IMR-90 (cell line): ENCODE results near the gene TMEM54. TPM values are rescaled to one million over a fixed set of nuclear protein-coding genes. Genes with fewer than 3 reads are reported as not detected.

ENCODE experiments used
- ATAC-seq: fragments of 200-7000 bp; cut with Tn5 transposase; 2 replicates; pipeline ENCODE4 v1.9.1; 2020; ENCODE audit warnings: low read depth, mild to moderate bottlenecking, moderate library complexity
- BruUV-seq: library from RNA; stranded (reverse); fragments of 400-500 nt; replicated peaks from 2 replicates; lab custom pipeline; 2021; lab: Mats Ljungman, UMichigan
- CTCF ChIA-PET: fragments of 300-600 bp; formaldehyde crosslinking; extraction: SDS; loops from one replicate; lab custom pipeline; 2021; ENCODE audit warnings: antibody characterized with exemption; lab: Yijun Ruan, JAX
- POLR2A ChIA-PET: fragments of 300-600 bp; sonication (Branson Sonifier 250); formaldehyde crosslinking; loops from one replicate; lab custom pipeline; 2022; ENCODE audit warnings: antibody characterized with exemption; ENCODE audit not compliant: unreplicated experiment; lab: Charles Lee
- DNase-seq: peaks from one replicate; pipeline ENCODE4 v3.0.0; 2013
- H2AFZ ChIP-seq: replicated peaks from 2 replicates; pipeline ENCODE3; 2013; ENCODE audit warnings: low read length, mild to moderate bottlenecking; ENCODE audit not compliant: poor library complexity
- H2AK5ac ChIP-seq: 2 replicates; pipeline ENCODE4 v1.6.1; 2013; ENCODE audit warnings: low read depth, low read length, inconsistent platforms
- H2AK9ac ChIP-seq: replicated peaks from 2 replicates; pipeline ENCODE3; 2013; ENCODE audit warnings: mild to moderate bottlenecking, low read depth, low read length, moderate library complexity; ENCODE audit not compliant: poor library complexity
- H2BK120ac ChIP-seq: 2 replicates; pipeline ENCODE4 v1.6.1; 2013; ENCODE audit warnings: low read depth, low read length, inconsistent platforms
- H2BK15ac ChIP-seq: 3 replicates; pipeline ENCODE4 v1.6.1; 2013; ENCODE audit warnings: low read depth, low read length, inconsistent platforms
- H2BK20ac ChIP-seq: 2 replicates; pipeline ENCODE4 v1.6.1; 2013; ENCODE audit warnings: low read depth, mild to moderate bottlenecking, inconsistent platforms, low read length, moderate library complexity
- H2BK5ac ChIP-seq: 2 replicates; pipeline ENCODE4 v1.6.1; 2013; ENCODE audit warnings: mild to moderate bottlenecking, low read depth, low read length, inconsistent platforms; ENCODE audit not compliant: poor library complexity, severe bottlenecking
- H3K14ac ChIP-seq: replicated peaks from 2 replicates; pipeline ENCODE4 v1.6.1; 2013; ENCODE audit warnings: low read depth, low read length, inconsistent platforms
- H3K18ac ChIP-seq: 2 replicates; pipeline ENCODE4 v1.6.1; 2013; ENCODE audit warnings: low read depth, low read length, control low read depth
- H3K23ac ChIP-seq: 2 replicates; pipeline ENCODE4 v1.6.1; 2013; ENCODE audit warnings: low read depth, low read length, inconsistent platforms
- H3K27ac ChIP-seq: 2 replicates; pipeline ENCODE4 v1.5.1; 2013; ENCODE audit warnings: mild to moderate bottlenecking, control low read depth, low read length; ENCODE audit not compliant: insufficient read depth
- H3K27me3 ChIP-seq: 2 replicates; pipeline ENCODE4 v1.6.1; 2013; ENCODE audit warnings: low read length; ENCODE audit not compliant: control insufficient read depth, insufficient read depth
- H3K36me3 ChIP-seq: 2 replicates; pipeline ENCODE4 v1.6.1; 2013; ENCODE audit warnings: low read length, mixed read lengths; ENCODE audit not compliant: control insufficient read depth, insufficient read depth
- H3K4ac ChIP-seq: 2 replicates; pipeline ENCODE4 v1.6.1; 2013; ENCODE audit warnings: low read depth, low read length, inconsistent platforms
- H3K4me1 ChIP-seq: 2 replicates; pipeline ENCODE4 v1.6.1; 2013; ENCODE audit warnings: low read length, mixed read lengths; ENCODE audit not compliant: control insufficient read depth, insufficient read depth
- H3K4me2 ChIP-seq: 2 replicates; pipeline ENCODE4 v1.6.1; 2013; ENCODE audit warnings: low read depth, mild to moderate bottlenecking, control low read depth, low read length, moderate library complexity
- H3K4me3 ChIP-seq: 2 replicates; pipeline ENCODE4 v1.5.1; 2013; ENCODE audit warnings: low read depth, mild to moderate bottlenecking, control low read depth, low read length, moderate library complexity; ENCODE audit not compliant: insufficient read depth
- H3K56ac ChIP-seq: 2 replicates; pipeline ENCODE4 v1.6.1; 2013; ENCODE audit warnings: low read length, inconsistent platforms; ENCODE audit not compliant: insufficient read depth; ENCODE audit errors: extremely low read depth
- H3K79me1 ChIP-seq, 2 experiments: 2 replicates each; pipeline ENCODE4 v1.6.1; 2013; ENCODE audit warnings: low read length in 2 of 2, inconsistent platforms in 1 of 2, low read depth in 1 of 2
- H3K9ac ChIP-seq: 2 replicates; pipeline ENCODE4 v1.6.1; 2013; ENCODE audit warnings: low read depth, low read length, control low read depth
- H3K9me1 ChIP-seq: 2 replicates; pipeline ENCODE4 v1.6.1; 2013; ENCODE audit warnings: low read length, inconsistent platforms; ENCODE audit not compliant: insufficient read depth
- H3K9me3 ChIP-seq: 2 replicates; pipeline ENCODE4 v1.6.1; 2013; ENCODE audit warnings: low read length; ENCODE audit not compliant: control insufficient read depth, insufficient read depth
- H4K20me1 ChIP-seq: 2 replicates; pipeline ENCODE4 v1.6.1; 2013; ENCODE audit warnings: low read length, inconsistent platforms; ENCODE audit not compliant: insufficient read depth
- H4K5ac ChIP-seq: 2 replicates; pipeline ENCODE4 v1.6.1; 2013; ENCODE audit warnings: mild to moderate bottlenecking, low read depth, low read length, control low read depth
- H4K8ac ChIP-seq, 2 experiments: 2 replicates each; pipeline ENCODE4 v1.6.1; 2013; ENCODE audit warnings: low read depth in 2 of 2, low read length in 2 of 2, control low read depth in 1 of 2, inconsistent platforms in 1 of 2
- H4K91ac ChIP-seq: 2 replicates; pipeline ENCODE4 v1.6.1; 2013; ENCODE audit warnings: low read depth, low read length, inconsistent platforms; ENCODE audit not compliant: insufficient read depth
- BHLHE40 ChIP-seq: fragments of 150-350 bp; IDR thresholded peaks from 2 replicates; pipeline ENCODE4 v1.6.1; 2016; ENCODE audit warnings: mild to moderate bottlenecking, low read depth, low read length
- CEBPB ChIP-seq: IDR thresholded peaks from 2 replicates; pipeline ENCODE4 v1.6.1; 2012; ENCODE audit warnings: low read depth, low read length, improper control_type of control experiment
- CHD1 ChIP-seq: IDR thresholded peaks from 2 replicates; pipeline ENCODE4 v1.6.1; 2012; ENCODE audit warnings: low read depth, low read length, improper control_type of control experiment
- ELK1 ChIP-seq: fragments of 150-350 bp; IDR thresholded peaks from 2 replicates; pipeline ENCODE4 v1.6.1; 2016; ENCODE audit warnings: low read depth, mild to moderate bottlenecking, low read length, moderate library complexity, borderline replicate concordance
- FOS ChIP-seq: fragments of 150-350 bp; IDR thresholded peaks from 2 replicates; pipeline ENCODE4 v1.6.1; 2016; ENCODE audit warnings: low read depth, low read length
- MAFK ChIP-seq: IDR thresholded peaks from 2 replicates; pipeline ENCODE4 v1.6.1; 2012; ENCODE audit warnings: low read depth, low read length, improper control_type of control experiment
- MAZ ChIP-seq: IDR thresholded peaks from 2 replicates; pipeline ENCODE4 v1.6.1; 2012; ENCODE audit warnings: low read depth, mild to moderate bottlenecking, low read length, improper control_type of control experiment, moderate library complexity, borderline replicate concordance
- MXI1 ChIP-seq: IDR thresholded peaks from 2 replicates; pipeline ENCODE4 v1.6.1; 2012; ENCODE audit warnings: low read depth, mild to moderate bottlenecking, low read length, moderate library complexity, borderline replicate concordance
- NFE2L2 ChIP-seq: fragments of 150-350 bp; IDR thresholded peaks from 2 replicates; pipeline ENCODE4 v1.6.1; 2016; ENCODE audit warnings: low read depth, mild to moderate bottlenecking, low read length
- POLR2A ChIP-seq: IDR thresholded peaks from 2 replicates; pipeline ENCODE4 v1.6.1; 2012; ENCODE audit warnings: mild to moderate bottlenecking, low read depth, low read length
- RAD21 ChIP-seq: IDR thresholded peaks from 2 replicates; pipeline ENCODE4 v1.6.1; 2012; ENCODE audit warnings: low read length, improper control_type of control experiment
- RCOR1 ChIP-seq: IDR thresholded peaks from 2 replicates; pipeline ENCODE4 v1.6.1; 2012; ENCODE audit warnings: mild to moderate bottlenecking, low read length, improper control_type of control experiment; ENCODE audit not compliant: insufficient replicate concordance
- RFX5 ChIP-seq: IDR thresholded peaks from 2 replicates; pipeline ENCODE4 v1.8.0; 2012; ENCODE audit warnings: low read depth, mild to moderate bottlenecking, low read length, moderate library complexity
- SMC3 ChIP-seq: fragments of 150-350 bp; IDR thresholded peaks from 2 replicates; pipeline ENCODE4 v1.6.1; 2016; ENCODE audit warnings: low read depth, mild to moderate bottlenecking, antibody characterized with exemption, low read length, moderate library complexity
- USF2 ChIP-seq: fragments of 150-350 bp; IDR thresholded peaks from 2 replicates; pipeline ENCODE4 v1.6.1; 2017; ENCODE audit warnings: mild to moderate bottlenecking, antibody characterized with exemption, low read length, low read depth
- WGBS, 2 experiments: methylation state at CpG; one replicate each; pipeline versions ENCODE4 v1.1.5 to v1.1.7; 2013; ENCODE audit warnings: missing lambda C conversion rate in 2 of 2; ENCODE audit not compliant: insufficient read length in 1 of 2; ENCODE audit errors: extremely low coverage in 2 of 2; 5-methylcytosine and 5-hydroxymethylcytosine counted together
- dilution Hi-C: fragments of 300-500 bp; cut with HindIII; formaldehyde crosslinking; loops from one replicate; pipeline ENCODE4 v1.14.3; 2018; ENCODE audit warnings: low sequenced_read_pairs; ENCODE audit not compliant: unreplicated experiment
- in situ Hi-C: fragments of 300-500 bp; cut with MboI; formaldehyde crosslinking; loops from 3 replicates; pipeline ENCODE4 v1.14.3; 2019; ENCODE audit warnings: low sequenced_read_pairs, inconsistent platforms, mixed read lengths
- intact Hi-C: fragments of 100-400 bp; cut with micrococcal nuclease; formaldehyde crosslinking; loops from 2 replicates; pipeline ENCODE4 v1.10.0; 2022
- polyA plus RNA-seq, 3 experiments: library from polyadenylated mRNA; depleted of rRNA; stranded (reverse); fragments of >200 nt; gene quantifications; 2 replicates each; pipeline ENCODE4 v1.2.3, GENCODE V29; 2012; ENCODE audit warnings: low replicate concordance in 1 of 3
- total RNA-seq: library from RNA; depleted of rRNA; stranded (reverse); fragments of >200 nt; gene quantifications from 2 replicates; pipeline ENCODE4 v1.2.3, GENCODE V29; 2012
- TF ChIP-seq, protein P1 (sequence below): conservative IDR thresholded peaks from 2 replicates; pipeline ENCODE4 v1.5.1; 2012; ENCODE audit warnings: mild to moderate bottlenecking, low read depth, low read length, improper control_type of control experiment

TMEM54 gene
- total and polyA plus RNA-seq, 2 of the 4 experiments (the other 2 are of a cell fraction), result 25.5 to 75.2 TPM

DNA sequence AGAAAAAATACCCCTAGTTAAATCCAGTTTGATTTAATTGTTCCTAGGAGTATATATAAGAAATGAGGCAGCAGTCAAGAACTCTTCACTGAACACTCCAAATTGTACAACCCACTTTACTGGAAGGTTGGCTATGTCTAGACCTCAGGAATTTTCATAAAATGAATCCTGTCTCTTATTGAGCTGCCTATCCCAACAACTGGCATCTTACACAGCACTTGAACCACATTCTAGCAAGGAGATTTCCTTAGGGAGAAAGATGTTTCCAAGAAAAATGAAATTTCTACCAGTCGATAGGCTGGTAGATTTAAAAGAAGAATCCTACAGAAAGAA is 47.2 kb upstream of the TMEM54 start:
- peaks cover 5% of the 10 kb centered on the region for H3K4me1 ChIP-seq
- no peaks in the 10 kb centered on the region for H3K27me3 ChIP-seq
- no peak for TF ChIP-seq NFE2L2
- TF ChIP-seq, protein P1, sequence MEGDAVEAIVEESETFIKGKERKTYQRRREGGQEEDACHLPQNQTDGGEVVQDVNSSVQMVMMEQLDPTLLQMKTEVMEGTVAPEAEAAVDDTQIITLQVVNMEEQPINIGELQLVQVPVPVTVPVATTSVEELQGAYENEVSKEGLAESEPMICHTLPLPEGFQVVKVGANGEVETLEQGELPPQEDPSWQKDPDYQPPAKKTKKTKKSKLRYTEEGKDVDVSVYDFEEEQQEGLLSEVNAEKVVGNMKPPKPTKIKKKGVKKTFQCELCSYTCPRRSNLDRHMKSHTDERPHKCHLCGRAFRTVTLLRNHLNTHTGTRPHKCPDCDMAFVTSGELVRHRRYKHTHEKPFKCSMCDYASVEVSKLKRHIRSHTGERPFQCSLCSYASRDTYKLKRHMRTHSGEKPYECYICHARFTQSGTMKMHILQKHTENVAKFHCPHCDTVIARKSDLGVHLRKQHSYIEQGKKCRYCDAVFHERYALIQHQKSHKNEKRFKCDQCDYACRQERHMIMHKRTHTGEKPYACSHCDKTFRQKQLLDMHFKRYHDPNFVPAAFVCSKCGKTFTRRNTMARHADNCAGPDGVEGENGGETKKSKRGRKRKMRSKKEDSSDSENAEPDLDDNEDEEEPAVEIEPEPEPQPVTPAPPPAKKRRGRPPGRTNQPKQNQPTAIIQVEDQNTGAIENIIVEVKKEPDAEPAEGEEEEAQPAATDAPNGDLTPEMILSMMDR, result no peak
- TF ChIP-seq ELK1, result no peak
- TF ChIP-seq MAFK, result no peak
- TF ChIP-seq SMC3, result no peak
- no peak for TF ChIP-seq POLR2A
- no peak for TF ChIP-seq RAD21
- no peak for TF ChIP-seq CHD1
- TF ChIP-seq RCOR1, result no peak
- no peak for TF ChIP-seq FOS
- TF ChIP-seq RFX5, result no peak
- no peak for TF ChIP-seq USF2
- TF ChIP-seq CEBPB, result no peak
- TF ChIP-seq MAZ, result no peak
- no peak for TF ChIP-seq BHLHE40
- TF ChIP-seq MXI1, result no peak
- intact Hi-C loops, result no loop called here
- dilution Hi-C loops, result no loop called here
- no peak overlapping the region for H2AK9ac ChIP-seq
- H4K91ac ChIP-seq, result no peak overlapping the region
- no peak overlapping the region for H4K5ac ChIP-seq
- H3K14ac ChIP-seq, result no peak overlapping the region
- no peak overlapping the region for H3K27ac ChIP-seq
- BruUV-seq, result no TSS peak
- 0 out of 2 replicates have a peak, but pooled peaks cover 3% of the 10 kb centered on the region for H3K9me1 ChIP-seq
- no peak overlapping the region for H3K56ac ChIP-seq
- no peak overlapping the region for H2BK15ac ChIP-seq
- ChIA-PET CTCF (interaction anchor here (0.8 to 1.2 kb wide), 2 partner anchors 9 to 138 kb away, joined by 3 to 5 read pairs; no protein-coding TSS in a partner anchor), POLR2A (no interaction called here)
- H3K9me3 ChIP-seq, result no peaks in the 10 kb centered on the region
- no peak overlapping the region for H3K4me2 ChIP-seq
- H2AFZ ChIP-seq, result no peak overlapping the region
- H2BK5ac ChIP-seq, result no peak overlapping the region
- no peak overlapping the region for H3K18ac ChIP-seq
- peaks cover 12% of the 10 kb centered on the region; the same call in 1 of the 2 replicates for H4K20me1 ChIP-seq
- H2BK20ac ChIP-seq, result no peak overlapping the region
- no peak overlapping the region for H3K9ac ChIP-seq
- H2BK120ac ChIP-seq, result no peak overlapping the region
- H3K23ac ChIP-seq, result no peak overlapping the region
- DNase-seq (no peak), ATAC-seq (no peak)
- H2AK5ac ChIP-seq, result no peak overlapping the region
- H3K4ac ChIP-seq, result no peak overlapping the region
- peaks cover 14% of the 10 kb centered on the region for H3K36me3 ChIP-seq
- in situ Hi-C loops, result no loop called here
- no CpG with 5 or more reads among the region's 1 CpG for WGBS, 2 experiments
- no peak overlapping the region for H3K4me3 ChIP-seq
- no peak overlapping the region for H4K8ac ChIP-seq
- peaks cover 22 to 27% of the 10 kb centered on the region in 2 experiments for H3K79me1 ChIP-seq
